B cell (primary cell): Measurements from ENCODE around the gene TRIM16.
"Not testable (repeated sequence)": the region's sequence is repeated elsewhere in the genome, so short reads cannot be mapped to it uniquely, and the experiment has no call there.

Experiments used
- EZH2 ChIP-seq: IDR thresholded peaks from 2 replicates; pipeline ENCODE4 v1.6.1; 2012; ENCODE audit warnings: borderline replicate concordance, low read depth, mild to moderate bottlenecking, moderate library complexity, low read length; ENCODE audit not compliant: insufficient read depth, poor library complexity, severe bottlenecking
- TF ChIP-seq, protein P1 (sequence below): fragments of 200-600 bp; IDR thresholded peaks from one replicate; pipeline ENCODE4 v1.8.0; 2022; ENCODE audit warnings: antibody characterized with exemption, mild to moderate bottlenecking

DNA sequence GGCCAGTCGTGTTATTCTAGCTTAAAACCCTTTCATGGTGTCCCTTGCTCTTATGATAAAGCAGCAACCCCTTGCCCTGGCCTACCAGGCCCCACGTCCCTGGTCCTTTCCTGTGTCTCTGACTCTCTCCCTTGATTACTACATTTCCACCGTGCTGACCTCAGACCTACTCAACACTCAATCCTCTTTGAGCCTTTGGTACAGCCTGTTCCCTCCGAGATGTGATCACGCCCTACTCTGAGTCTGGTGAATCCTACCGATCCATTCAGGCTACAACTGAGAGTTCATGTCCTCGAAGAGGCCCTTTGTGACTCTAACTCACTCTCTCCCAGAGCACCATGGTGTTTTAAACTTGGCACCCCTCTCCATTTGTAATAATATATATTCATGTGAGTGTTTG is 54.1 kb downstream of the TRIM16 start:
- TF ChIP-seq, protein P1, sequence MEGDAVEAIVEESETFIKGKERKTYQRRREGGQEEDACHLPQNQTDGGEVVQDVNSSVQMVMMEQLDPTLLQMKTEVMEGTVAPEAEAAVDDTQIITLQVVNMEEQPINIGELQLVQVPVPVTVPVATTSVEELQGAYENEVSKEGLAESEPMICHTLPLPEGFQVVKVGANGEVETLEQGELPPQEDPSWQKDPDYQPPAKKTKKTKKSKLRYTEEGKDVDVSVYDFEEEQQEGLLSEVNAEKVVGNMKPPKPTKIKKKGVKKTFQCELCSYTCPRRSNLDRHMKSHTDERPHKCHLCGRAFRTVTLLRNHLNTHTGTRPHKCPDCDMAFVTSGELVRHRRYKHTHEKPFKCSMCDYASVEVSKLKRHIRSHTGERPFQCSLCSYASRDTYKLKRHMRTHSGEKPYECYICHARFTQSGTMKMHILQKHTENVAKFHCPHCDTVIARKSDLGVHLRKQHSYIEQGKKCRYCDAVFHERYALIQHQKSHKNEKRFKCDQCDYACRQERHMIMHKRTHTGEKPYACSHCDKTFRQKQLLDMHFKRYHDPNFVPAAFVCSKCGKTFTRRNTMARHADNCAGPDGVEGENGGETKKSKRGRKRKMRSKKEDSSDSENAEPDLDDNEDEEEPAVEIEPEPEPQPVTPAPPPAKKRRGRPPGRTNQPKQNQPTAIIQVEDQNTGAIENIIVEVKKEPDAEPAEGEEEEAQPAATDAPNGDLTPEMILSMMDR = not testable (repeated sequence)
- not testable (repeated sequence) for TF ChIP-seq EZH2
